Smooth muscle cell of the brain vasculature (primary cell): ENCODE data around the gene CDH23.

Source experiments
- DNase-seq: peaks from one replicate; pipeline ENCODE4 v3.0.0-alpha.2; 2012; ENCODE audit warnings: low read depth, low spot score

Gene CDH23

DNA sequence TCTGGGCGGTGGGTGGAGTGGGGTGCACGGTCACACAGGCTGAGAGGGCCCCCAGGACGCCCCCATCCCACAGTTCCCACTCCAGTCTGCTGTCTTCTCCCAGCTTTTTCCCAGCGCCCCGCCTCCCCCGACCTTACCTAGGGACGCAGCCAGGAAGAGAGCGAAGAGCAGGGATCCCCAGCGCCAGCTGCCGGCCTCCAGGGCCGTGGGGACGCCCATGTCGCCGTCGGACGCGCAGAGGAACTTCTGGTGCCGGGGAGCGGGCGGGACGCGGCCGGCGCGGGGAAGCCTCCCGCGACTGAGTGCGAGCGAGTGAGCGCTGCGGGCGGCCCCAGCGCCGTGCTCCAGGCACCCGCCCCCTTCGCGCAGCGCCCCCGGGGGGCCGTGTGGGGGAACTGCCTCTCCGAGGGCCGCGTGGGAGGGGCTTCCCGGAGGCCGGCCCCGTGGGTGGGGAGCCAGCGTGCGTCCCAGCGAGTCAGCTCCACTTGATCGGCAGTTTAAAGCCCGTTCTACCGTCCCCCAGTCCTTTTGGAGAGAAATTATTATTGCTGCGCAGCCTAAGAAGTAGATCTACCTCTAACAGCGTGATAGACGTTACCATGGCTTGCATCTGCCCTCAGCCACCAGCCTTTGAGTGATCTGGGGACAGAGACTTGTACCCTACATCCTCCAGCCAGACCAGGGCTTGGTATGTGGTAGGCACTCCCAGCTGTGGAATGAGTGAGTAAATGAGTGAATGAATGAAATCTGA lies 376.7 kb downstream of the CDH23 start, which contains the start of gene VSIR:
Gene VSIR, minus strand, starts transcription at position 300 of the 751 bp plus-strand sequence. Its CDS starts 81 bp downstream, at position 219.
- DNase-seq: no peak

DNA sequence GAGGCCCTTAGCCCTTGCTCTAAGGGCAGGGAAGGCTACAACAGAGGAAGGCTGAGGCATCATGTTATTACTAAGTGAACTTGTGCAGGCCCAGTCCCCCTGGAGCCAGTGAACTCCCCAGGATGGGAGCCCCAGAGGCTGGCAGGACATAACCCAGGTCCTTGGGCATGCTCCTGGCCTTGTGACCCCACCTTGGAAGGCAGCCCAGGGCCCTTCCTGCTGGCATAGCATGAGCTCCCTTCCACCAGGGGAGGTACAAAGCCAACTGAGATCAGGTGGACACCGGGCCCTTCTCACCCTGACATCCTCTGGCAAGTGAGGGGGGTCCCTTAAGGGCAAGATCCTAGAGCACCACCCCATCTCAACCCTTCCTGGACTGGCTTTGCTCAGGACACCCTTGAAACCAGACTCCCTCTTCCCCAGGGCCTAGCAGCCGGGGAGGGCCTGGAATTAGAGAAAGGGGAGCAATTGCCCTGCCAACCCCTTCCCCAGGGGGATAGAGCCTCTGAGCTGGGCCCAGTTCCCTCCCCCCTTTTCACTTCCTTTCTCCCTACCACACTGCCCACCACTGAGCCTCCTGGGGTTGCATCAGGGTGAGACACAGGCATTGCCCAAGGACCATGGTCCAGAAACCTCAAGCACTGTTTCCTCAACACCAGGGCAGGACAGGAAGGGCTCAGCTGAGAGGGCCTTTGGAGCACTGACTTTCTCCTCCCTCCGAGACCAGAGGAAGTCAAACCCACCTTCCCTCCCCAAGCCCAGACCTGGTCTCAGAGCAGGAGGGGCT lies 378.4 kb downstream of the CDH23 start:
- DNase-seq: no peak

DNA sequence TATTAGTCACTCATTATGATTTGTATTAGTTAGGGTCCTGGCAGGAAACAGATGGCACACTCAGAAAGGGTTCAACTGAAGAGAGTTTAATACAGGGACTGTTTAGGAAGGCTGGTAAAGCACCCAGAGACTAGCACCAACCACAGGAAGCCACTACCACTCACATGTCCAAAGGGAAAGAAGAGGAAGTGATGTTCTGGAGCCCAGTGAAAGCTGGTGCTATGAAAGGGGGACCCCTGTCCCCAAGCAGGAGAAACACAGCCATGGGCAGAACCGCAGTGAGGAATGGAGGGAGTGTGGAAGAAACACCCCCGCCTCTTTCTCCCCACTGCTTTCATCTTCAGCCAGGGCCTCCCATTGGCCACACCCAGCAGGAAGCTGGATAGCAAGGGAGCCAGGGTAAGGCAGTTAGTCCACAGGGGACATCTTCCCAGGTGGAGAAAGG lies 379.8 kb downstream of the CDH23 start:
- DNase-seq: no peak

DNA sequence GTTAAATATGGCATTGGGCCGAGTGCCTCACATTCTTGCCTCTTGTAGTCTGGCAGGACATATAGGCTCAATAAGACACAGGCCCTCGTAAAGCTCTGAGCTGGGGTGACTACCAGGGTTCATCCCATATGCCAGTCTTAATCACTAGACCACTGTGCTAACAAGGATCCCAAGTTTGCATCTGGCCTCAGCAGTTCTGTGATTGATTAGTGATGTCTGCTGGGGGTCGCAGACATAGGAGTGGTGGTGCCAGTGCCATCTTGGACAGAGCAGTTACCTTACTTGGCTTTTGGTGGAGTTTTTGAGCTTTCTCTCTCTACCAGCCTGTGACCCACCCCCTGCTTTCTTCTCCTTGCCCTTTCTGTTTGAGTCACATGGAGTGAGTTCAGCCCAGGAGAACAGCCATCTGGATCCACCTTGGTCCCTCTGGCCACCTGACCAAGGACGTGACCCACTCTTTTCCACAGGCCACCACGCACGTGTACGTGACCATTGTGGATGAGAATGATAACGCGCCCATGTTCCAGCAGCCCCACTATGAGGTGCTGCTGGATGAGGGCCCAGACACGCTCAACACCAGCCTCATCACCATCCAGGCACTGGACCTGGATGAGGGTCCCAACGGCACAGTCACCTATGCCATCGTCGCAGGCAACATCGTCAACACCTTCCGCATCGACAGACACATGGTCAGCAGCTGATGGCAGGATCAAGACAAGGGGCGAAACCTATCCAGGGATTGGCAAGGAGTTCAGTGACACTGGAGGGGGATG lies 380.7 kb downstream of the CDH23 start:
- DNase-seq: no peak

GRCh38 chr10:71778071-71778825 lies 381.5 kb downstream of the CDH23 start:
- no peak for DNase-seq

GRCh38 chr10:71779641-71780040 lies 382.9 kb downstream of the CDH23 start:
- no peak for DNase-seq

- no peak for DNase-seq
These were observed 383.4 kb downstream of the CDH23 start for GRCh38 chr10:71780156-71780555.

DNA sequence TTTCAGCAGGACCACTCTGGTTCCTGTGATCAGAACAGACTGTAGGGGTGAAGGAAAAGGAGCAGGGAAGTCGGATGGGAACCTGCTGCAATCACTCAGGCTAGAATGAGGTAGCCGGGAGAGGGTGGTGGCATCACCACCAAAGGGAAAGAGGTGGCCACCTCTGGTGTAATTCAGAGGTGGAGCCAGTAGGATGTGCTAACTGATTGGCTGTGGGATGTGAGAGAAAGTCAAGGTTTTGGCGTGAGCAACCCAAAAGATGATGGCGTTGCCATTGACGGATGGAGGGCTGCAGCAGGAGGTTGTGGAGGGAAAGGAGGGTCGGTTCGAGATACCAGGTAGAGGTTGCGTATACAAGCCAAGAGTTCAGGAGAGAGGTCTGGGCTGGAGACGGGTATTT lies 384.0 kb downstream of the CDH23 start:
- DNase-seq: no peak

DNA sequence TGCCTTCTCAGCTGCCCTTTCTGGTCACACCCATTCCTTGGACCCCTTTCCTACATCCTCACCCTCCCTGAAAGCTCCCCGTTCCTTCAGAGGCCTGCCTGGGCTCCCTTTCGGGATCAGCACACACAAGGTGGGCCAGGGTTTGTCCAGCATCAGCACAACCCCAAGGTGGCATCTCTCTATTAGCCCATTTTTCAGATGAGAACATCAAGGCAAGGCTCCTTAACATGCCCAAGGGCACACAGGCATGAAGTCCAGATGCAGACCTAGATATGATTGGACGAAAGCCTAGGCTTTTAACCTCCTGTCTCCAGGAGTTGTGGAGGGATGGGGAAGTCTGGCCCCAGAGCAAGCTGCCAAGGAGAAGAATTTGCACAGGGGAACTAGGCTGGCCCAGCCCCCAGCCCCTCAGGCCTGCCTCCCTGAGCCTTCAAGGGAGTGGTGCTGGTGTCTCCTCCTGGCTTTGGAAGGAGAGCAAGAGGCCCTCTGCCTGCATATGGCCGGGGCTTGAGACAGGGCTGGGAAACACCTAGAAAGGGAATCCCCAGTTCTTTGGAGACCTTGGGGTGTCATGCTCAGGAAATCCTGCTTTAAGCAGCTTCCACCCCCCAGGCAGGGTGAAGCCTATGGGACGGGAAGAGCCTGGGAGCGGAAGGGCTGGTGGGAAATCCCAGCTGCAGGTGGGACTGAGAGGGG lies 385.6 kb downstream of the CDH23 start:
- no peak for DNase-seq

GRCh38 chr10:71782917-71783490 lies 386.3 kb downstream of the CDH23 start:
- no peak for DNase-seq

DNA sequence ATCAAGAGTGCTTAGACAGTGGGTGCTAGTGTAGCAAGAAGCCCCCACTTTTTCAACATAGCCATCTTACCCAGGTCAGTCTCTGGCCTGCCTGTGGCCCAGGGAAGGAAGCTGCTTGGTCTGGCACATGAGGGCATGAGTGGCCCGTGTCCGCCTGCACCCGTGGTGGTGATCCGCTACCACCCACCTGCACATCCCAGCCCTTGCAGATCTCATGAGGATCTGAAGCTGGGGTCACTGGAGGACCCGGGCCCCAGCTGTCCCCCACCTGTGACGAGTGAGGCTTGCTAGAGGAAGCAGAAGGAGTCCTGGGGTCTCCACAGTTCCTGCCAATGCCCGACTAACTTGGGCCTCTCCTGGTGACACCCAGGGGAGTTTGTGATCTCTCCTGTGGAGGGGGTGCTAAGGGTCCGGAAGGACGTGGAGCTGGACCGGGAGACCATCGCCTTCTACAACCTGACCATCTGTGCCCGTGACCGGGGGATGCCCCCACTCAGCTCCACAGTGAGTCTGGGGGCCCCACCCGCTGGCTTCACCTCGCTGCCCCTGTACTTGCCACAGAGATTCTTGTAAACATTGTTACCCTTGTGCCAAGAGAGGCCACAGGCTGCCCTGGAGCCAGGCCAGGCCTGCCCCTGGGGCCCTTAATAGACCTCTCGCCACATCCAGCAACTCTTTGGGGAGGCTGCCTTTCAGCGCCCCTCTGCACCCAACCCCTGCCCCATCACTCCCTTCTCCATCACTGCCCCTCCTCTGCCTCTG lies 387.4 kb downstream of the CDH23 start:
- DNase-seq: no peak

DNA sequence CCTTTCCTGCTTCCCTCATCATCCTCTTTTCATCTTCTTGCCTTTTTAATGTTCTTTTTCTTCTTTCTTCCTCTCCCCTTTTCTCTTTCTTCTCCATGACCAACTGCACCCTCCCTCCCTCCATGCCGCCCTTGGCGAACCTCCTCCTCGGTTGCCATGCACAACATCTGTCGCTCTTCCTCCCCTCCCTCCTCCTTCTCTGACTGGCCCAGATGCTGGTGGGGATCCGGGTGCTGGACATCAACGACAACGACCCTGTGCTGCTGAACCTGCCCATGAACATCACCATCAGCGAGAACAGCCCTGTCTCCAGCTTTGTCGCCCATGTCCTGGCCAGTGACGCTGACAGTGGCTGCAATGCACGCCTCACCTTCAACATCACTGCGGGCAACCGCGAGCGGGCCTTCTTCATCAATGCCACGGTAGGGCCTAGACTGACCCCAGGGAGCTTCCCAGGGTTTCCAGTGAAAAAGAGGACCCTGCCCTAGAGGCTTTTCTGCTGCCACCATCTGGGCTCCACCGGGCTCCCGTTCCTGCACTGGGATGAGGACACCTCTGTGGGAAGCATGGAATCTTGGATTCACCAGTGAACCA lies 388.1 kb downstream of the CDH23 start:
- no peak for DNase-seq

- no peak for DNase-seq
These were observed 392.2 kb downstream of the CDH23 start for GRCh38 chr10:71788954-71789353.

- no peak for DNase-seq
These were observed 393.2 kb downstream of the CDH23 start for GRCh38 chr10:71789871-71790270.

- no peak for DNase-seq
These were observed 394.2 kb downstream of the CDH23 start for GRCh38 chr10:71790749-71791440.

DNA sequence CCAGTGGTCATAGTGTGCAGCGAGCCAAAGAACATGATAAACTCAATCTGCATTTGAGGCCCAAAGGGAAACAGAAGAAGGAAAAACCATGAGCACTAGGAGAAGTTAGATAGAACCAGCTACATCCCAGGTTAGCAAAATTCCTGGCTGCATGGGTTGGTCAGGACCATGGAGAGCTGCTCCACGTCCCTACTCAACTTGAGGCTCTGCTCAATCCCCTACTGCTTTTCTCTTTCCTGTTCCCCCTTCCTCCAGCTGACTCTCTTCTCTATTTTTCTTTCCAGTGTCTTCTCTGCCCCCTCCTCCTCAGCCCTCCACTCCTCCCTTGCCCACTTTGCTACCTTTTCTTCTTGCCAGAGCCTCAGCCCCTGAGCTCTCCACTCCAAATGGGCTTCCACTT lies 398.5 kb downstream of the CDH23 start:
- DNase-seq: no peak

- DNase-seq: no peak
These were observed 400.2 kb downstream of the CDH23 start for GRCh38 chr10:71796749-71797405.
